Stomach (tissue), 4 donors: ENCODE data around the gene TMCC1.

Experiments
- CTCF ChIP-seq, 7 experiments: fragments of 450-650 bp in 4 of 7; fragments of 200-600 bp in 3 of 7; sonication (generic) in 3 of 7; IDR thresholded peaks; one replicate each; pipeline ENCODE4 v1.5.1; 2016 to 2019; ENCODE audit warnings: antibody characterized with exemption in 7 of 7, control low read depth in 2 of 7, mild to moderate bottlenecking in 1 of 7
- EP300 ChIP-seq: sonication (generic); formaldehyde crosslinking; IDR thresholded peaks from one replicate; pipeline ENCODE4 v1.6.1; 2017; ENCODE audit warnings: antibody characterized with exemption
- POLR2A ChIP-seq, 4 donors: fragments of 450-650 bp; IDR thresholded peaks; one replicate each; pipeline ENCODE4 v1.6.1; 2016; ENCODE audit warnings: antibody characterized with exemption in 4 of 4, control low read depth in 2 of 4, mild to moderate bottlenecking in 1 of 4, moderate library complexity in 1 of 4

- TF ChIP-seq POLR2A (IDR thresholded peaks at IDR 0.05) = no peak
- no peak for TF ChIP-seq CTCF (IDR thresholded peaks at IDR 0.05)
- no peak for TF ChIP-seq EP300
Observed at GRCh38 chr3:129740090-129740489, 153.4 kb downstream of the TMCC1 start.
